GM19397 (cell line): Measurements from ENCODE around the gene CHRDL2.

ENCODE experiments used
- ATAC-seq: cut with Tn5 transposase; IDR thresholded peaks from one replicate; pipeline ENCODE4 v1.9.1; 2021; ENCODE audit warnings: mild to moderate bottlenecking, moderate library complexity; ENCODE audit not compliant: unreplicated experiment

Gene CHRDL2

DNA sequence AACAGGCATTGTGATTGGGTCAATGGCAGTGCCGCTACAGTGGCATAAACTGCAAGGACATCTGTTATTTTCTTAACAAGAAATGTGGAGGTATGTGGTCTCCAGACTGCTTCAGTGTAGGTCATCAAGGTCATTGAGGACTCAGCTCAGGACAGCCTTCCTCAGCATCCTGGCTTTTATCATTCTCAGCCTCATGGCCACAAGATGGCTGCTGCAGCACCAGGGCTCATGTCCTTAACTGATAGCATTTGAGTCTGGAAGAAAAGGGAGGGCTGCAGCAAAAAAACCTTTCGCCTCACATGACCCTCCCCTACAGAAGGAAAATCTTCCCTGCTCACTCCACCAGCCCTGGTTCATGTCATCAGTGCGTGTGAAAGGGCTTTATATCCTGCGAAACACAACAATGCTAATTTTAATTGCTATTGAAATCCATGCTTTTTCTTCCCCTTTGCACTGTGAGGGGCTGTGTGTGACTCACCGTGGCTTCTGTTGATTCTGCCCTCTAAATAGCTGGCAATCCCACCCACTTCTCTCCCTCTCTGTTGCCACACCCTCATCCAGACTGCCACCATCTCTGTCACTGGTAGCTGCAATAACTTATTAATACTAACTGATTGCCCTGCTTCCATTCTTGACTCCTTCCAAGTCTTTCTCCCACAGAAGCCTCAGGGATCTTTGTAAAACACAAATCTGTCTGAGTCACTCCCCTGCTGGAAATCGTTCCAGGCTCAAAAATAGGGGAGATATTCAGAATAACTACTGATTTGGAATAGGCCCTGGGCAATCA, 43.8 kb downstream of the CHRDL2 start:
- no peak for ATAC-seq

DNA sequence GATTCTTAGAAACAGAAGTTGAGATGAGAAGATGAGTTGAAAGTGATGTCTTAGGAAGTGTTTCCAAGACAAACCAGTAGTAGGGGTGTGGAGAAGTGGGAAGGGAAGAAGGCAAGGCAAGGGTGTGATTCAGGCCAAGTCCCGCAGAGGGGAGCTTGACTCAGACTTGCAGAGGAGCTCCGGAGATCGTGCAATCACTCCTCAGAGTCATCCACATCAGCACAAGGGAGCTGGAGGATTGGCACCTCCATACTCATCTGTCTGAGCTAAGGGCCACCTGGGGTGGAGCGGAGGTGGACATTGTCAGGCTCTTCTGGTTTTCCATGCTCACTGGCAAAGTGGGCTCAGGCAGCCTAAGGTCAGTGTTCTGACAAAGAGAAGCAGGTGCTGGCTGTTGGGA, 44.4 kb downstream of the CHRDL2 start:
- no peak for ATAC-seq

DNA sequence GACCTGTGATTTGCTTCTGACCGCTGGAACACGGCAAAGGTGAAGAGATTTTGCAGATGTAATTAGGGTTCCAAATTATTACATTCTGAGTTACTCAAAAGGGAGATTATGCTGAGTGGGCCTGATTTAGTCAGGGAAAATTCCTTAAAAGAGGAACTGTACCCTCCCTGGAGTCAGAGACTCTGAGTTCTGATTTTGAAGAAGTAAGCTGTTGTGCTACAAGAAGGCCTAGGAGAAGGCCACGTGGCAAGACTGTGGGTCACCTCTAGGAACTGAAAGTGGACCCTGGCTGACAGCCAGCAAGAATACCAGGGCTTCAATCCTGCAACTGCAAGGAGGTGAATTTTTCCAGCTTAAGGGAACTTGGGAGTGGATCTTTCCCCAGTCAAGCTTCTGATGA, 45.3 kb downstream of the CHRDL2 start:
- no peak for ATAC-seq

DNA sequence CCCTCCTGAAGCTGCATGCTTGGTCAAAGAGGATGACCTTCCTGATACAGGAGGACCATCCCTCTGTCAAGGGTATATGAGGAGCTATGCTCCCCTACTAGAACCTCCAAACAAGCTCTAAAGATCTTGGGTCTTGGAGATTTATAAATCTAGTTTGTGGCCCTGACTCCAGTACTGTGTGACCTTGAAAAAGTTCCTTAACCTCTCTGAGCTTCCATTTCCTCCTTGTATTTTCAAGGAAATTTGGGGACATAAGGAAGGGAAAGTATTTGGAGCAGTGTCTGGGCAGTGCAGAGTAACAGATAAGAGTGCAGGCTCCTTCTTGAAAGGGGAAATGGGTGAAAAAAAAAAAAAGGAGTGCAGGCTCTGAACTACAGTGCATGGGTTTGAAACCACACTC, 45.9 kb downstream of the CHRDL2 start:
- no peak for ATAC-seq

DNA sequence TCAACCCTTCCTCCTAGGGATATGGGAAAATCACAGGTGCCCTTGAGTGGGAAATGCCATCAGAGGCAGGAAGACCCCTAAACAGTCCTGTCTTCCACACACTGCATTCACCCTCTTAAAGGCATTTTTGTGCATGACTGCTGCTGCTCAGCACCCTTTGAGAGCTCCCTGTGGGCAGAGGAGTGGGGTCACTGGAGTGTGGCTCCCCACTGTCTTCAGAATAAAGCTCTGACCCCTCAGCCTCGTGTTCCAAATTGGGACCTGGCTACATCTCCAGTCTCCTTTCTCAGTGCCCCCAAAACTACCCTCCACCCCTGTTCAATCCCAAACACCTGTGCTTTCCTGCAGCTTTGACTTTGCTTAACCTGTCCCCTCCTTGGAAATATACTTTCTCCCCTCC, 46.6 kb downstream of the CHRDL2 start:
- no peak for ATAC-seq

DNA sequence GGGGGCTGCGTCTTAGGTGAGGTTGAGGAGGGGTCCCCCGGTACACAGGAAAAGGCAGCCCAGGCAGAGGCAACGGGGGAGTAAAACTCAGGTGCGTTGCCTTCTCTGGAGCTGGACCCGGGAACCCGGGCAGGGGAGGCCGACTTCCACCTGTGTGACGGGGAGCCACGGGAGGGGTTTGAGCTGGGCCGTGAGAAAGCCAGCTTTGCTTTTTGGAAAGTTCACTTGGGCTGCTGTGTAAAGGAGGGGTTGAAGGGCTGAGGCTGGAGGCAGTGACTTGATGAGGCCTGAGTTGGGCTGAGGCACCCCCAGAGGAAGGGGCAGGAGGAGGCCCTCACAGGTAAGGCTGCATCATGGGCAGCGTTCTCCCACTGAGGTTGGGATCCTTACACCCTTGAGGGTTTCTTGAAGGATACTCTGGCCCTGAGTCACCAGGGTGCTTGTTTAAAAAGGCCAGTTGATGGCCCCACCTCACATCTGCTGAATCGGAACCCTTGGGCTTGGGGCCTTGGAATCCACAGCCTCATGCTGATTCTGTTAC, 47.2 kb downstream of the CHRDL2 start:
- no peak for ATAC-seq

DNA sequence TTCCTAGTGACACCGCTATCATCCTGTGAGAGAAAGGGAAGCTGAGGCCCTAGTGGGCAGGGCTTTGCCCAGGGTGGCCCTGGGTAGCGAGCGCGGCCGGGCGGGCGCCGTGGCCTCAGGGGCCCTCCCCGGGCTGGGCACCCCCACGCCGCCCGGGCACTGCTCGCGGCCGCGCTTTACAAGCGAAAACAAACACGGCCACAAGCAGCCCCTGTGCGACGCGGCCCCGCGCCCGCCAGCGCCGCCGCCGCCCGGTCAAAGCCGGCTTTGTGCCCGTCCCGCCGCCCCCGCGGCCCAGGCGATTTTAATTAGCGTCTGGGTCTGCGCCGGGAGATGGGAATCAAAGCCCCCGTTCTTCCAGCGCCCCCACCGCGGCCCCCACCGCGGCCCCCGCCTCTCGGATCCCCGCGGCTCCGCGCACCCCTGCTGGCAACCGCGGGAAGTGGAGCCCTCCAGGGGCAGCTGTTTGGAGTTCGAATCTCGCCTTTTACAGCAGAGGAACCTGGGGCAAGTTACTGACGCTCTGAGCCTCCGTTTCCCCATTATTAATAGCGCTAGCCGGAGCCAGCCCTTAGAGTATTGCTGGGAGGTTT, 47.9 kb downstream of the CHRDL2 start:
- no peak for ATAC-seq

DNA sequence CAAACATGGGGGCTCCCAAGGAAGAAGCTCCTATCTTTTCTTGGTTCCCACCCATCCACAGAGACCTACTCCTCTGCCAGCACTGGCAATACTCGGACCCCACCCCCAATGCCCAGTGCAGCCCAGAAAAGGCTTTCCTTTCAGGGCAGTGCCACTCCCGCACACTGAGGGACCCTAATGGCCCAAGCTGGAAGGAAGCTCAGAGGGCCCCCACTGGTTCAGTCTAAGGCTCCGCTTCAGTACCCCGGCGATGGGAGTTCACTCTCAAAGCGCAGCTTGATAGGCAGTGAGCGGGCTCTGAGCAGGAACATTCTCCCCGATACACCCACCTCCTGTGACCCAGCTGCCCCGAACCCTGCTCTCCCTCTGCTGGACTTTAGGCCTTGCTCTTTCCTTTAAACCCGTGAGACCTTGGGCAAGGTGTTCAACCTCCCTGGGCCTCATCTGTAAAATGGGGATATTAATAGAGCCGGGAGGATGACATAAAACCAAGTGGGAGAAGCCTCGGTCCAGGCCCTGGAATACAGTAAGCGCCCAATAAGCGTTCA, 48.4 kb downstream of the CHRDL2 start:
- no peak for ATAC-seq

DNA sequence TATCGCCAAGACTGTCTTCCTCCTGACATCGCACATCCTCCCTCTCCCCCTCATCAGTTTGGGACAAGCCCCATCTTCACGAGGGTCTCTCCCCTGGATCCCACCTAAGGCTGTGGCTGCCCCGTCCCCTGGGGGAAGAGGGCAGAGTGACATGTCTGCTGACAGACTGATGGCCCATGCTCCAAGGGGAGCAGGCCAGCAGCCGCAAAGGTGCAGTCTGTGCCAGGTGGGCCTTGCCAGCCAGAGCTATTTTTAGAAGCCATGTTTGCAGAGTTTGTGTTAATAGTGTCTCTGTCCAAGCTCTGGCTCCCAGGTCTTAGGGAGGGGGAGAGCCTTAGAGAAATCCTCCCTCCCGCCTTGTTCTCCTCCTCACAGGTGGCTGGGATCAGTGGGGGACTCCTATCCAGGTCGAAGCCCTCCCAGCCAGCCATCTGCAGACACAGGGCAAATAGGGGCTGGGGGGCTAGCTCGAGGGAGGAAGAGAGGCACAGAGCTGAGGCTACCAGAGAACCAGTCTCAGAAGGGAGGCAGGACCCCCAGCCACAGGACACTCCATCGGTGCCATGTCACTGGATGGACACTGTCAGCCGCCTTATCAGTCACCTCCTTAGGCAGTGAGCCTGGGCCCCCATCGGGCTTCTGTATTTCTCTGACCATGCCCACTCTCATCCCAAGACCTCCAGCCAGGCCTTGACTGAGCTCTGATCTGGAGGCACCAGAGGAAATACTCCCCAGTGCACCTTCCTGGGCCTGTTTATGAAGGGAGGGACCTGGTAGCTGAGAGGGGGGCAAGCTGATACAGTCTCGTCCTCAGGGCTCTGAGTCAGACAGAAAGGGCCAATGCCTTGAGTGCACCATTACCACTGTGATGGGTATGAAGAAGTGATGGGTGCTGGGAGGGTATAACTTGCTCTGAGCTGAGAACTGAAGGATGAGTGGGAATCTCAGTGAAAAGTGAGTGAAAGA, 49.3 kb downstream of the CHRDL2 start:
- no peak for ATAC-seq

DNA sequence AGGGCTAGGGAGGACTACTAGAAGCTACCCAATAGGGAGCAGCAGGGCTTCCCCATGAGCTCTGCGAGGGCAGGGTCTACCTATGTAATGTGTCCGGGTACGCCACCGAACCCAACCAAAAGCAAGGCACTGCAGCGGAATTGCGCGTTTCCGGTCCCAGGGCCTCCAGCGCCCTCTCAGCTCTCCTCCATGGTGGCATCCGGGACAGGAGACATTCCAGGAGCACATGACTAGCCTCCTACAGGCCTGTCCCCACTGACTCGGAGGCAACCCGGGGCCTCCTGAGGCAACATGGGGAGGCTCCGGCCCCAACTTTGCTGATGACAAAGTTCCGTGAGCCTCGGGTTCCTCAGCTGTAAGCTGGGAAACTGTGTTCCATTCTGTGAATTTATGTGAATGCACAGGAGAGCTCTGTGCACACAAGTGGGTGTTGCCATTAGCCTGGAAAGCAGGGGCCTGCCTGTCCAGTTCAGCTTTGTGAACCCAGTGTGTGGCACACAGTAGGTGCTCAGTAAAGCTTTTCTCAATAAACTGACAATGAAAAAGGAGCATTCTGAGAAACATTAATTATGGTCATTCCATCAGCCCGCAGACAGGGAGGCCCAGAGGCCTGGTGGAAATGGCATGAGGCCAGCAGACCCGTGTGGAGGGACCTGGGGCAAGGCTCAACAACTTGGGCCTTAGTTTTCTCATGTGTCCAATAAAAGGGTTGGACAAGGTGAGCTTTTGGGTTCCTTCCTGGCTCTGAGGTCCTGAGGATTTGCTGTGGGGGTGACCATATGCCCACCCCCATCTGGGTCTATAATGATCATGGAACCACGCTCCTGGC, 50.3 kb downstream of the CHRDL2 start:
- ATAC-seq = no peak

DNA sequence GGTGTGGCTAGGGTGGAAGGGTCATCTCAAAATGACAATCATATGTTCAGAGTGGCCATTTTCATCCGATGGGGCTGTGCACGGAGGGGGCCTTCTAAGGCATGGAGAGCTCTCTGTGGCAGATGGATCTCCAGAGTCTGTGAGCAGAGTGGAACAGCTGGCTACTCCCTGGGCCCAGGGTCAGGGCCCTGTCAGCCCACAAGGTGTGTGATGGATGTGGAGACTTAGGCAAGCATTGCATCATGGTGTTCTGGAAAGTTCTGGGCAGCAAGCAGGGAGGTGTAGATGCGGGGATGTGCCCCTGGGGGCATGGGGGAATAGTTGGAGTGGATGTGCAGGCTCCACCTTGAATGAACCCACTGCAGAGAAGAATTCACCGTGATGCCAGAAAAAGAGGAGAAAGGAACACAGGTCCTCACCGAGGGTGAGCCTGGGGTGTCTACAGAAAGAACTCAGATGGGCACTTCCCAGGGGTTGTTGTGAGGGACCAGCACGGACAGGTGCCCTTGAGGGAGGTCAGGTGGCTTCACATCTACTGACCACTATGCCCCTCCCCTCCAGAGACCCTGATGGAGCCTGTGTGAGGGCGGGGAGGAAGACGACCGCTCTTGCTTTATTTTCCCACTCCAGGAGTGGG, 51.1 kb downstream of the CHRDL2 start:
- no peak for ATAC-seq

DNA sequence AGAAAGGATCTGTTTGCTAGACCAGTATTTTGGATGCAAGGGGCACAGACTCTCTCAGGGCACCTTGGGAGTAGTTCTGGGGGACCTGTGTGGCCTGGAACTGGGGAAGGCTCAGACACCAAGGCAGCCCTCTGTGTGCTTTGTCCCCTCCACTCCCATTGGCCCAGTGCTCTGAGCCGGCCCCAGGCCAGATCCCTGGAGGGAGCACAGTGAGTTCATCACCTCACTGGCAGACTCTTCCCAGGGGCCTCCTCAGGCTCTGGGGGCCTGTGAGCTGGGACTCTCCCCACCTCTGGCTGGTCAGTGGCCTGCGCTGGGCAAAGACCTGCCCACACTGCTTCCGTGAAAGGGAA, 51.7 kb downstream of the CHRDL2 start:
- no peak for ATAC-seq

DNA sequence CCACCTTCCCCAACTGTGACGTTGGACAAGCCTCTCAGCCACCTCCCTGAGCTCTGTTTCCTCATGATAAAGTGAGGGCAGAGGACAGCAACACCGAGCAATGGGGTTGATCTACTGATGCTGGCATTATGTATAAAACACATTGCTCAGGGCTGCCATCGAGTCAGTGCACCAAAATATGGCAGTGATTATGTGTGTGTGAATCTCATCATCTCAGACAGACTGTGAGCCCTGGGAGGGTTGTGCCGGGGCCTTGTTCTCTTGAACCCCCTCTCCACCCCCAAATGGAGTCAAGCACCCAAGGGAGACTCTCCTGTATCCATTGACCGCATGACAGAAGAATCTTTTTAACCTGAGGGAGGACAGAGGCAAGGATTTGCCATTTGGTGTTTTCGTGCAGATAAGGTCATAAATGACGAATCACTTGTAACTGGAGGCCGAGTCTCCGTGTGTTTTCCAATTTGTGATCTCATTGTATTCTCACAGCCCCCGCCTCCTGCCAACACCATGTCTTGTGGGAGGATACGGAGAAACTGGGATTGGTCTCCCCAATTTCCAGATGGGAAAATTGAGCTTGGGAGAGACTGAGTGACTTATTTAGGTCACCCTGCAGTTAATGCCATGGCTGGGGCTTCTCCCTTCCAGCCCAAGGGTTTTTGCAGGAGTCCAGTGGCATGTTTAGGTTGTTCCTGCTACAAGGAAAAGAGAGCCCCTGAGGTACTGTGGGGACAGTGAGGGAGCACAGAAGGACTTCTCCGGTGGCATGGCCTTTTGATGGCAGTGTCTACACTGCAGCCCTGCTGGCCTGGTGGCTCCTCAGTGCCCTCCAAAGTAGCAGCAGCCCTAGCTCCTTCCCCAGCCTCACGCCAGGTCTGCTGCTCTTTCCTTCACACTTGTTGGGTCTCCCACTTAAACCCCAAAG, 52.4 kb downstream of the CHRDL2 start:
- ATAC-seq = no peak

DNA sequence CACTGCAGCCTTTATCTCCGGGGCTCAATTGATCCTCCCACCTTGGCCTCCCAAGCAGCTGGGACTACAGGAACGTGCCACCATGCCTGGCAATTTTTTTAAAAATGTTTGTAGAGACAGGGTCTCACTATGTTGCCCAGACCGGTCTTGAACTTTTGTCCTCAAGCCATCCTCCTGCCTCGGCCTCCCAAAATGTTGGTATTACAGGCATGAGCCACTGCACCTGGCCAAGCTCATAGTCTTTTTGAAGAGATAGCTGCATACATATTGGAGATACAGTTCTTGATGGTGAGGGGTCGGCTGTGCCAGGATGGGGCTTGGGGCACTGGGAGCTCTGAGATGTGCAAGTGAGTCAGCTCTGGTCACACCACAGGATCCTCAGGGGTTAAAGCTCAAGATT, 53.2 kb downstream of the CHRDL2 start:
- ATAC-seq = no peak

DNA sequence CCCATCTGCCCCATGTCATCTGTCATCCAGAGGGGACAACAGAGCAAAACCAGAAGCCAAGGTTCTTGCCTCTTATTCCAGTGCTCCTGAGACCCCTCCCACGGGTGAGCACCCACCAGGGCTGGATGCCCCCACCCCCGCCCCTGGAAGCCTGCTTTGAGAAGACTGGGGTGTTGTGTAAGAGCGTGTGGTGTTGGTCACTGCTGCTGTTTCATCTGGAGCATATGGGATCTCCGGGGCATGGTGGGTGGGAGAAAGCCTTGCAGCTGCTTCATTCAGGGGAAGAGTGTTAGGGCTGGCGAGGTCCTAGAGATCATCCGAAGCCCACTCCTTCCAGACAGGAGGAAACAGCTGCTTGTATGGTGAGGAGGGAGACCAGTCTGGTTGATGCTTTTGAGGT, 54.1 kb downstream of the CHRDL2 start:
- ATAC-seq = no peak

DNA sequence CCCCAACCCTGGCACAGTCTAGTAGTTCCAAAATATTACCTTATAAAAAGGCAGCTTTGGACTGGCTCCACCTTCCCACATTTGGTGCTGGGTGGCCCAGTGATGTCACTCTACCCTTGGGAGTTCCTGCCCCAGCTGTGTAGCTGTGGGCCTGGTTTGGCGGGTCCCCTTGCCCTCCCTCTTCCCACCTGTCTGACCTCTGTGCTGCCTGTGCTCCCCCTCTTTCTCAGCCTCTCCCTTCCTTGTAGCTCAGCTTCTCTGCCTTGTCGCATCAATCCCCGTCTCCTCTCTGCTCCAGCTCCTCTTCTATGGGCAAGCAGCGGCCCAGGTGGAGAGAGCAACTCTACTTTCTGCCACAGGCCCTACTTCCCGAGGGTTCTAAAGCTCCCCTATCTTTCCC, 54.6 kb downstream of the CHRDL2 start:
- ATAC-seq = no peak

DNA sequence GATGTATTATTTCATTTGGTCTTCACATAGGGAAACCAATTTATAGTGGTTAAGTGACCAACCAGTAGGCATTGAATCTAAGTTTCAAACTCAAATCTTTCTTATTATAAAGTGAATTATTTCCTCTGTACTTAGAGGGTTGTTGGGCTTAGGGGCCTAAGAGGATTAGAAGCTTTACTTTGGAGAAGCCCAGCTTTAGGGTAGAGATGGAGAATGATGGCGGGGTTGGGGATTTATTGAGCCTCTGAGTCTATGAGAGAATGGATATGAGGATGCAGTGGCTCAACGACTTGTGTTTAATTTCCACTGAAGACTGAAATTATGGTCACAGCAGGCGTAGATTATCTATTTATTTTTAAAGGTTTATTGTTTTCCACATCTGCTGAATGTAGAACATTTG, 55.5 kb downstream of the CHRDL2 start:
- ATAC-seq = no peak

DNA sequence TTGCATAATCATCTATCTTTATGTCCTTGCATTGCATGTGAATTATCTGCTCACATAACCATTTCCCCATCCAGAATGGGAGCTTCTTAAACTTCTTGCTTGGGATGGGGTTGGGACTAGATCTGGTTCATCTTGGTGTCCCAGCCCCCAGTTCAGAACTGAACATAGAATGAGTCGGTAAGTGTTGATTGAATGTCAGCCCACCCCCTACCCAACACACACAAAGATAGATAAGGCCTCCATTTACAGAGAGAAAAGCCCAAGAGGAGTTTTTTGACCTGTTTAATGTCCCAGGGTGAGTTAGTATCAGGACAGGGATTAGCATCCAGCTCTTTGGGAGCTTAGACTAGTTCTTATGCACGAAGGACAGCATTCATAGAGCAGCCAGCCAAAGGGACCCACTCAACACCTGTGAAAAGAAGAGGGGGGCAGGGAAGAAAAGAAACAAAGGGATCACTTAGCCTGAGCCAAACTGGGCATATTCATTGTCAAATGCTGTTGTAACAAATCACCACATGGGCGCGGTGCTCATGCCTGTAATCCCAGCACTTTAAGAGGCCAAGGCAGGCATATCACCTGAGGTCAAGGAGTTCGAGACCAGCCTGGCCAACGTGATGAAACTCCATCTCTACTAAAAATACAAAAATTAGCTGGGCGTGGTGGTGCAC, 57.4 kb downstream of the CHRDL2 start:
- ATAC-seq = no peak
